ENCODE data around the gene DYNLT4.

- TF ChIP-seq, protein P1, sequence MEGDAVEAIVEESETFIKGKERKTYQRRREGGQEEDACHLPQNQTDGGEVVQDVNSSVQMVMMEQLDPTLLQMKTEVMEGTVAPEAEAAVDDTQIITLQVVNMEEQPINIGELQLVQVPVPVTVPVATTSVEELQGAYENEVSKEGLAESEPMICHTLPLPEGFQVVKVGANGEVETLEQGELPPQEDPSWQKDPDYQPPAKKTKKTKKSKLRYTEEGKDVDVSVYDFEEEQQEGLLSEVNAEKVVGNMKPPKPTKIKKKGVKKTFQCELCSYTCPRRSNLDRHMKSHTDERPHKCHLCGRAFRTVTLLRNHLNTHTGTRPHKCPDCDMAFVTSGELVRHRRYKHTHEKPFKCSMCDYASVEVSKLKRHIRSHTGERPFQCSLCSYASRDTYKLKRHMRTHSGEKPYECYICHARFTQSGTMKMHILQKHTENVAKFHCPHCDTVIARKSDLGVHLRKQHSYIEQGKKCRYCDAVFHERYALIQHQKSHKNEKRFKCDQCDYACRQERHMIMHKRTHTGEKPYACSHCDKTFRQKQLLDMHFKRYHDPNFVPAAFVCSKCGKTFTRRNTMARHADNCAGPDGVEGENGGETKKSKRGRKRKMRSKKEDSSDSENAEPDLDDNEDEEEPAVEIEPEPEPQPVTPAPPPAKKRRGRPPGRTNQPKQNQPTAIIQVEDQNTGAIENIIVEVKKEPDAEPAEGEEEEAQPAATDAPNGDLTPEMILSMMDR (IDR thresholded peaks at IDR 0.05), result no peak
- TF ChIP-seq POLR2A (IDR thresholded peaks at IDR 0.05), result no peak
- TF ChIP-seq POLR2AphosphoS5 (IDR thresholded peaks at IDR 0.05), result no peak
- no peak for TF ChIP-seq EP300 (IDR thresholded peaks at IDR 0.05)
These were observed 42.5 kb upstream of the DYNLT4 start for GRCh38 chr1:44849575-44850132.

All from suprapubic skin (tissue), 4 donors.